HCT116 (cell line): Measurements from ENCODE around the gene C1QA. TPM values are rescaled to one million over a fixed set of nuclear protein-coding genes. Genes with fewer than 3 reads are reported as not detected.

Experiments
- ATAC-seq: fragments of 200-7000 bp; cut with Tn5 transposase; 2 replicates; pipeline ENCODE4 v1.9.1; 2020; ENCODE audit warnings: mild to moderate bottlenecking, moderate library complexity
- BruUV-seq: library from RNA; stranded (reverse); fragments of 400-500 nt; replicated peaks from 2 replicates; lab custom pipeline; 2021; lab: Mats Ljungman, UMichigan
- CTCF ChIA-PET: fragments of 300-600 bp; sonication (Branson Sonifier 250); formaldehyde crosslinking; loops from one replicate; lab custom pipeline; 2021; ENCODE audit warnings: antibody characterized with exemption; lab: Charles Lee
- POLR2A ChIA-PET: fragments of 300-600, 350-600 bp; sonication (Branson Sonifier 250); formaldehyde crosslinking; loops from one replicate; lab custom pipeline; 2021; ENCODE audit warnings: antibody characterized with exemption; lab: Charles Lee
- RAD21 ChIA-PET, 2 experiments: fragments of 300-600 bp; sonication (Branson Sonifier 250); formaldehyde crosslinking; loops; one replicate each; lab custom pipeline; 2023; ENCODE audit warnings: low total read pairs in 2 of 2; ENCODE audit not compliant: uncharacterized antibody in 2 of 2, unreplicated experiment in 2 of 2, low non-redundant PET in 1 of 2; lab: Charles Lee
- DNase-seq: peaks from one replicate; pipeline ENCODE4 v3.0.0-alpha.2; 2010; ENCODE audit warnings: low read depth, low spot score
- H2AFZ ChIP-seq: fragments of 200-600 bp; shearing (Covaris generic), sonication (generic); 2 replicates; pipeline ENCODE4 v1.6.1; 2017; ENCODE audit warnings: low read depth, mixed run types, mixed read lengths, antibody characterized with exemption, low read length; ENCODE audit not compliant: poor library complexity, severe bottlenecking
- H3K27ac ChIP-seq: 2 replicates; pipeline ENCODE4 v1.5.1; 2012; ENCODE audit warnings: low read depth, low read length
- H3K27me3 ChIP-seq: fragments of 200-600 bp; sonication (generic); 2 replicates; pipeline ENCODE4 v1.6.1; 2016; ENCODE audit warnings: mixed run types, low read length, mixed read lengths; ENCODE audit not compliant: insufficient read depth
- H3K36me3 ChIP-seq, 2 experiments: fragments of 200-500 bp in 1 of 2; fragments of 200-600 bp in 1 of 2; sonication (Bioruptor generic) in 1 of 2; sonication (generic) in 1 of 2; 2 replicates each; pipeline versions ENCODE4 v1.5.1 to v1.6.1; 2014 to 2016; ENCODE audit warnings: low read length in 2 of 2, inconsistent platforms in 1 of 2, mixed read lengths in 1 of 2, mixed run types in 1 of 2; ENCODE audit not compliant: insufficient read depth in 2 of 2, control insufficient read depth in 1 of 2
- H3K4me1 ChIP-seq, 2 experiments: fragments of 200-600 bp in 1 of 2; sonication (generic) in 1 of 2; 2 replicates each; pipeline versions ENCODE4 v1.5.1 to v1.6.1; 2012 to 2017; ENCODE audit warnings: low read length in 2 of 2, inconsistent platforms in 1 of 2, mild to moderate bottlenecking in 1 of 2, mixed read lengths in 1 of 2, mixed run types in 1 of 2, moderate library complexity in 1 of 2; ENCODE audit not compliant: insufficient read depth in 2 of 2, control insufficient read depth in 1 of 2
- H3K4me2 ChIP-seq: fragments of 200-600 bp; sonication (generic); 2 replicates; pipeline ENCODE4 v1.6.1; 2017; ENCODE audit warnings: mixed run types, low read length, mixed read lengths
- H3K4me3 ChIP-seq, 2 experiments: fragments of 200-600 bp in 1 of 2; sonication (generic) in 1 of 2; replicated peaks in 1 of 2; 2 replicates each; pipeline ENCODE4 v1.5.1; 2011 to 2016; ENCODE audit warnings: low read length in 2 of 2, control low read depth in 1 of 2, low read depth in 1 of 2, mild to moderate bottlenecking in 1 of 2, mixed read lengths in 1 of 2, mixed run types in 1 of 2
- H3K79me2 ChIP-seq: fragments of 200-600 bp; sonication (generic); 2 replicates; pipeline ENCODE4 v1.6.1; 2017; ENCODE audit warnings: mild to moderate bottlenecking, mixed run types, low read length, moderate library complexity, mixed read lengths; ENCODE audit not compliant: insufficient read depth
- H3K9ac ChIP-seq: fragments of 200-600 bp; sonication (generic); 2 replicates; pipeline ENCODE4 v1.6.1; 2016; ENCODE audit warnings: low read length, mixed read lengths
- H3K9me2 ChIP-seq: fragments of 200-600 bp; sonication (generic), shearing (Covaris generic); 2 replicates; pipeline ENCODE4 v1.6.1; 2017; ENCODE audit warnings: mixed run types, mild to moderate bottlenecking, moderate library complexity; ENCODE audit not compliant: insufficient read depth
- H3K9me3 ChIP-seq, 2 experiments: fragments of 200-500 bp in 1 of 2; fragments of 200-600 bp in 1 of 2; sonication (Bioruptor generic) in 1 of 2; sonication (generic) in 1 of 2; 2 replicates each; pipeline ENCODE4 v1.6.1; 2014 to 2017; ENCODE audit warnings: low read length in 2 of 2, mixed read lengths in 2 of 2, inconsistent platforms in 1 of 2, low read depth in 1 of 2, mild to moderate bottlenecking in 1 of 2, mixed run types in 1 of 2, moderate library complexity in 1 of 2; ENCODE audit not compliant: control insufficient read depth in 1 of 2, insufficient read depth in 1 of 2
- H4K20me1 ChIP-seq: fragments of 200-600 bp; sonication (generic), shearing (Covaris generic); 2 replicates; pipeline ENCODE4 v1.6.1; 2017; ENCODE audit warnings: mixed run types, mild to moderate bottlenecking, moderate library complexity; ENCODE audit not compliant: insufficient read depth
- intact Hi-C: fragments of 100-400 bp; cut with micrococcal nuclease; formaldehyde crosslinking; loops from 2 replicates; pipeline ENCODE4 v1.10.0; 2022
- total RNA-seq: library from RNA; stranded (reverse); gene quantifications from one replicate; pipeline ENCODE4 v1.2.1, GENCODE V29; 2021; ENCODE audit not compliant: unreplicated experiment
- TF ChIP-seq, protein P1 (sequence below): IDR thresholded peaks from 2 replicates; pipeline ENCODE4 v1.6.1; 2012; ENCODE audit warnings: low read depth
- TF ChIP-seq, protein P2 (sequence below): IDR thresholded peaks from 2 replicates; pipeline ENCODE4 v1.6.1; 2012

The C1QA gene
- total RNA-seq, 1 experiment from 2014 or later = 0.91 TPM

DNA sequence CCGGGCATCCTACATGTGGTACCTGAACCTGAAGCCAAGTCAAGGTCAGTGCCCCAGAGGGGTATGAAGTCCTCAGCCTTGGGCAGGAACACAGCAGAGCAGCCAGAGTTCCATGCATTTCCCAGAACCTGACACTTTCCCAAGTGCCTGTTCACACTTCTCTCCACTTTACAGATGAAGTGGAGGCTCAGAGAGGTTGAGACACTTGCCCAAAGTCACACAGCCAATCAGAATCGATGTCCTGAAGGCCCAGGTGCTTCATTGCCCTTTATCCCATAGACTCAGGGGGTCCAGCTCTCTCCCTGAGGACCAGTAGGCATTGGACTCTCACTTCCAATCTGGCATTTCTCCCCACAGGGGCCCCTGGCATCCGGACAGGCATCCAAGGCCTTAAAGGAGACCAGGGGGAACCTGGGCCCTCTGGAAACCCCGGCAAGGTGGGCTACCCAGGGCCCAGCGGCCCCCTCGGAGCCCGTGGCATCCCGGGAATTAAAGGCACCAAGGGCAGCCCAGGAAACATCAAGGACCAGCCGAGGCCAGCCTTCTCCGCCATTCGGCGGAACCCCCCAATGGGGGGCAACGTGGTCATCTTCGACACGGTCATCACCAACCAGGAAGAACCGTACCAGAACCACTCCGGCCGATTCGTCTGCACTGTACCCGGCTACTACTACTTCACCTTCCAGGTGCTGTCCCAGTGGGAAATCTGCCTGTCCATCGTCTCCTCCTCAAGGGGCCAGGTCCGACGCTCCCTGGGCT is 2.2 kb downstream of the C1QA start:
- POLR2A ChIA-PET = no interaction called here
- intact Hi-C loops = no loop called here
- no peak overlapping the region for H3K9ac ChIP-seq

More for the DNA sequence above, 2.2 kb downstream of the C1QA start:
- no peak for DNase-seq
- no peak for ATAC-seq
- Histone ChIP-seq H3K27me3 (peaks cover 4% of the 10 kb centered on the region; the same call in 1 of the 2 replicates), H3K27ac (no peak overlapping the region), H3K79me2 (no peaks in the 10 kb centered on the region), H3K9me2 (no peaks in the 10 kb centered on the region), H4K20me1 (no peaks in the 10 kb centered on the region), H3K36me3 (no peaks in the 10 kb centered on the region), H3K9me3 (no peaks in the 10 kb centered on the region), H3K4me2 (no peak overlapping the region), H2AFZ (no peak overlapping the region), H3K4me1 (no peaks in the 10 kb centered on the region)
- RAD21 ChIA-PET = no interaction called here
- no TSS peak for BruUV-seq
- CTCF ChIA-PET = interaction anchor here (1.0 kb wide), 1 partner anchor 217 kb away, joined by 3 read pairs; no protein-coding TSS in a partner anchor
- TF ChIP-seq, protein P1, sequence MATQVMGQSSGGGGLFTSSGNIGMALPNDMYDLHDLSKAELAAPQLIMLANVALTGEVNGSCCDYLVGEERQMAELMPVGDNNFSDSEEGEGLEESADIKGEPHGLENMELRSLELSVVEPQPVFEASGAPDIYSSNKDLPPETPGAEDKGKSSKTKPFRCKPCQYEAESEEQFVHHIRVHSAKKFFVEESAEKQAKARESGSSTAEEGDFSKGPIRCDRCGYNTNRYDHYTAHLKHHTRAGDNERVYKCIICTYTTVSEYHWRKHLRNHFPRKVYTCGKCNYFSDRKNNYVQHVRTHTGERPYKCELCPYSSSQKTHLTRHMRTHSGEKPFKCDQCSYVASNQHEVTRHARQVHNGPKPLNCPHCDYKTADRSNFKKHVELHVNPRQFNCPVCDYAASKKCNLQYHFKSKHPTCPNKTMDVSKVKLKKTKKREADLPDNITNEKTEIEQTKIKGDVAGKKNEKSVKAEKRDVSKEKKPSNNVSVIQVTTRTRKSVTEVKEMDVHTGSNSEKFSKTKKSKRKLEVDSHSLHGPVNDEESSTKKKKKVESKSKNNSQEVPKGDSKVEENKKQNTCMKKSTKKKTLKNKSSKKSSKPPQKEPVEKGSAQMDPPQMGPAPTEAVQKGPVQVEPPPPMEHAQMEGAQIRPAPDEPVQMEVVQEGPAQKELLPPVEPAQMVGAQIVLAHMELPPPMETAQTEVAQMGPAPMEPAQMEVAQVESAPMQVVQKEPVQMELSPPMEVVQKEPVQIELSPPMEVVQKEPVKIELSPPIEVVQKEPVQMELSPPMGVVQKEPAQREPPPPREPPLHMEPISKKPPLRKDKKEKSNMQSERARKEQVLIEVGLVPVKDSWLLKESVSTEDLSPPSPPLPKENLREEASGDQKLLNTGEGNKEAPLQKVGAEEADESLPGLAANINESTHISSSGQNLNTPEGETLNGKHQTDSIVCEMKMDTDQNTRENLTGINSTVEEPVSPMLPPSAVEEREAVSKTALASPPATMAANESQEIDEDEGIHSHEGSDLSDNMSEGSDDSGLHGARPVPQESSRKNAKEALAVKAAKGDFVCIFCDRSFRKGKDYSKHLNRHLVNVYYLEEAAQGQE = no peak
- TF ChIP-seq, protein P2, sequence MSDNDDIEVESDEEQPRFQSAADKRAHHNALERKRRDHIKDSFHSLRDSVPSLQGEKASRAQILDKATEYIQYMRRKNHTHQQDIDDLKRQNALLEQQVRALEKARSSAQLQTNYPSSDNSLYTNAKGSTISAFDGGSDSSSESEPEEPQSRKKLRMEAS = no peak
- TF ChIP-seq, all 23 proteins: peak for 0
- H3K4me3 ChIP-seq = no peak overlapping the region
